SK-N-SH (cell line): Measurements from ENCODE around the gene PSMF1. TPM values are rescaled to one million over a fixed set of nuclear protein-coding genes. Genes with fewer than 3 reads are reported as not detected.

Experiments
- CTCF ChIA-PET: fragments of 300-600, 350-600 bp; formaldehyde crosslinking; extraction: SDS; loops from one replicate; lab custom pipeline; 2021; lab: Yijun Ruan, JAX
- POLR2A ChIA-PET: fragments of 350-600 bp; sonication (Branson Sonifier 250); formaldehyde crosslinking; extraction: SDS; loops from one replicate; lab custom pipeline; 2020; ENCODE audit warnings: antibody characterized with exemption, inconsistent platforms; lab: Yijun Ruan, JAX
- DNase-seq: peaks from one replicate; pipeline ENCODE4 v3.0.0; 2012
- H2AFZ ChIP-seq: fragments of 200-600 bp; sonication (generic); 2 replicates; pipeline ENCODE4 v1.8.1; 2016; ENCODE audit warnings: antibody characterized with exemption, mild to moderate bottlenecking, low read depth
- H3F3A ChIP-seq: fragments of 200-600 bp; sonication (generic); replicated peaks from 2 replicates; pipeline ENCODE3; 2016; ENCODE audit warnings: antibody characterized with exemption, mild to moderate bottlenecking; ENCODE audit not compliant: insufficient read depth
- H3K27ac ChIP-seq, 2 experiments: fragments of 200-500 bp in 1 of 2; fragments of 200-600 bp in 1 of 2; sonication (Bioruptor generic) in 1 of 2; sonication (generic), shearing (Covaris generic) in 1 of 2; 2 replicates each; pipeline versions ENCODE4 v1.5.1 to v1.6.1; 2014 to 2016; ENCODE audit warnings: low read depth in 2 of 2, inconsistent platforms in 1 of 2, low read length in 1 of 2, mild to moderate bottlenecking in 1 of 2, mixed read lengths in 1 of 2
- H3K27me3 ChIP-seq: fragments of 200-600 bp; sonication (generic), shearing (Covaris generic); 2 replicates; pipeline ENCODE4 v1.6.1; 2016; ENCODE audit warnings: mixed run types; ENCODE audit not compliant: insufficient read depth
- H3K36me3 ChIP-seq, 2 experiments: fragments of 200-500 bp in 1 of 2; fragments of 200-600 bp in 1 of 2; sonication (Bioruptor generic) in 1 of 2; sonication (generic) in 1 of 2; replicated peaks in 1 of 2; 2 replicates each; pipeline versions ENCODE3 to v1.5.1; 2014 to 2016; ENCODE audit warnings: low read length in 1 of 2, mild to moderate bottlenecking in 1 of 2; ENCODE audit not compliant: insufficient read depth in 2 of 2, control insufficient read depth in 1 of 2
- H3K4me1 ChIP-seq, 2 experiments: fragments of 200-500 bp in 1 of 2; fragments of 200-600 bp in 1 of 2; sonication (Bioruptor generic) in 1 of 2; sonication (generic), shearing (Covaris generic) in 1 of 2; 2 replicates each; pipeline versions ENCODE4 v1.5.1 to v1.6.1; 2014 to 2016; ENCODE audit warnings: low read depth in 1 of 2, low read length in 1 of 2, mixed run types in 1 of 2; ENCODE audit not compliant: insufficient read depth in 2 of 2, control insufficient read depth in 1 of 2
- H3K4me2 ChIP-seq: fragments of 200-600 bp; sonication (generic), shearing (Covaris generic); 2 replicates; pipeline ENCODE4 v1.6.1; 2017; ENCODE audit warnings: mixed run types
- H3K4me3 ChIP-seq, 2 experiments: fragments of 200-500 bp in 1 of 2; fragments of 200-600 bp in 1 of 2; sonication (Bioruptor generic) in 1 of 2; sonication (generic), shearing (Covaris generic) in 1 of 2; 2 replicates each; pipeline versions ENCODE4 v1.5.1 to v1.8.1; 2014 to 2016; ENCODE audit warnings: low read depth in 2 of 2, inconsistent platforms in 1 of 2, low read length in 1 of 2, mild to moderate bottlenecking in 1 of 2, mixed read lengths in 1 of 2, moderate library complexity in 1 of 2
- H3K79me2 ChIP-seq: fragments of 200-600 bp; sonication (generic); 2 replicates; pipeline ENCODE4 v1.8.1; 2017; ENCODE audit warnings: mild to moderate bottlenecking; ENCODE audit not compliant: insufficient read depth
- H3K9ac ChIP-seq: fragments of 200-600 bp; sonication (generic); 2 replicates; pipeline ENCODE4 v1.6.1; 2017; ENCODE audit warnings: mixed run types
- H3K9me2 ChIP-seq: fragments of 200-600 bp; sonication (generic); 2 replicates; pipeline ENCODE4 v1.6.1; 2017; ENCODE audit warnings: mixed run types
- H3K9me3 ChIP-seq: fragments of 200-600 bp; sonication (generic); 2 replicates; pipeline ENCODE4 v1.6.1; 2017; ENCODE audit warnings: mixed run types, mild to moderate bottlenecking, moderate library complexity
- H4K20me1 ChIP-seq: fragments of 200-600 bp; sonication (generic); 2 replicates; pipeline ENCODE4 v1.6.1; 2017; ENCODE audit warnings: mild to moderate bottlenecking, mixed run types; ENCODE audit not compliant: insufficient read depth
- ELF1 ChIP-seq: IDR thresholded peaks from 2 replicates; pipeline ENCODE4 v1.4.0; 2012
- FOXJ3 ChIP-seq: sonication (generic); formaldehyde crosslinking; IDR thresholded peaks from 2 replicates; pipeline ENCODE4 v1.5.1; 2020; ENCODE audit warnings: mild to moderate bottlenecking, missing genetic modification reagents
- GABPA ChIP-seq: IDR thresholded peaks from 2 replicates; pipeline ENCODE4 v1.4.0; 2012; ENCODE audit warnings: low read depth, mild to moderate bottlenecking
- JUND ChIP-seq: IDR thresholded peaks from 2 replicates; pipeline ENCODE4 v1.4.0; 2012
- MXI1 ChIP-seq: IDR thresholded peaks from 2 replicates; pipeline ENCODE4 v1.6.1; 2012; ENCODE audit warnings: mild to moderate bottlenecking, low read depth, low read length, improper control_type of control experiment
- NFIC ChIP-seq: IDR thresholded peaks from 2 replicates; pipeline ENCODE4 v1.4.0; 2012; ENCODE audit warnings: borderline replicate concordance
- NRF1 ChIP-seq: IDR thresholded peaks from 2 replicates; pipeline ENCODE4 v1.6.1; 2012; ENCODE audit warnings: low read depth, mild to moderate bottlenecking, low read length
- RAD21 ChIP-seq: IDR thresholded peaks from 2 replicates; pipeline ENCODE4 v1.6.1; 2012; ENCODE audit warnings: mild to moderate bottlenecking, low read length
- RXRA ChIP-seq: IDR thresholded peaks from 2 replicates; pipeline ENCODE4 v1.4.0; 2012; ENCODE audit warnings: low read depth, mild to moderate bottlenecking, borderline replicate concordance
- SIN3A ChIP-seq: IDR thresholded peaks from 2 replicates; pipeline ENCODE4 v1.6.1; 2012; ENCODE audit warnings: low read depth, mild to moderate bottlenecking, low read length, moderate library complexity, borderline replicate concordance
- TAF1 ChIP-seq: IDR thresholded peaks from 2 replicates; pipeline ENCODE4 v1.6.1; 2012; ENCODE audit warnings: low read depth, mild to moderate bottlenecking, low read length, moderate library complexity, borderline replicate concordance
- TCF12 ChIP-seq: IDR thresholded peaks from 2 replicates; pipeline ENCODE4 v1.4.0; 2012
- TEAD4 ChIP-seq: IDR thresholded peaks from 2 replicates; pipeline ENCODE4 v1.4.0; 2012; ENCODE audit warnings: mild to moderate bottlenecking, borderline replicate concordance; ENCODE audit not compliant: insufficient read depth
- WGBS: methylation state at CpG from one replicate; pipeline ENCODE4 v1.1.6; 2017; ENCODE audit warnings: low lambda C conversion rate; 5-methylcytosine and 5-hydroxymethylcytosine counted together
- polyA plus RNA-seq, 3 experiments: library from polyadenylated mRNA; depleted of rRNA; stranded (reverse); fragments of >200 nt; gene quantifications; 2 replicates each; pipeline ENCODE4 v1.2.3, GENCODE V29; 2012
- TF ChIP-seq, protein P1 (sequence below): IDR thresholded peaks from 2 replicates; pipeline ENCODE4; 2012
- TF ChIP-seq, protein P2 (sequence below): IDR thresholded peaks from 2 replicates; pipeline ENCODE4 v1.4.0; 2012; ENCODE audit warnings: low read depth, borderline replicate concordance
- TF ChIP-seq, protein P3 (sequence below): IDR thresholded peaks from 2 replicates; pipeline ENCODE4 v1.4.0; 2012; ENCODE audit warnings: low read depth
- TF ChIP-seq, protein P4 (sequence below): IDR thresholded peaks from 2 replicates; pipeline ENCODE4 v1.4.0; 2012; ENCODE audit warnings: low read depth, borderline replicate concordance
- TF ChIP-seq, protein P5 (sequence below): fragments of 150-350 bp; IDR thresholded peaks from 2 replicates; pipeline ENCODE4 v1.6.1; 2017; ENCODE audit warnings: antibody characterized with exemption, low read length, low read depth, borderline replicate concordance
- TF ChIP-seq, protein P6 (sequence below): IDR thresholded peaks from 2 replicates; pipeline ENCODE4 v1.6.1; 2012; ENCODE audit warnings: mild to moderate bottlenecking, low read depth, low read length, moderate library complexity
- TF ChIP-seq, protein P7 (sequence below): fragments of 150-350 bp; IDR thresholded peaks from 2 replicates; pipeline ENCODE4 v1.6.1; 2016; ENCODE audit warnings: mild to moderate bottlenecking, low read depth, low read length

PSMF1 gene
- polyA plus RNA-seq, 1 of the 3 experiments (the other 2 are of a cell fraction): 103 TPM

DNA sequence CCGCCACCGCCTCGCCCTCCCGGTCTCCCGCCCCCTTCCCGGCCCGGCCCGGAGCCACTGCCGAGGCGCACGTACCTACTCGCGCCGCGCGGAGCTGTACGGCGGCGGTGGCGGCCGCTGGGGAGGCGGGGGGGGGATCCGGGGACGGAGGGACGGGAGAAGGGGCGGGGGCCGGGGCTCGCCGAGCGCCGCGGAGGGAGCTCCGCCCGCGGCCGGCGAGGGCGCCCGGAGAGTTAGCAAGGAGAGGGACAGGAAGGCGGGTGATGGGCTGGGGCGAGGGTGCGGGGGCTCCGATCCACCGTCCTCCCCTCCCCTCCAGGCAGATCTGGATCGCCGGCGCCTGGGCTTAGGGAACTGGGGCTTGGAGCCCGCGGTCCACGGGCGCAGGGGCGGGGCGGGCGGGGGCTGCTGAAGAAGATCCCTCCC is 66.9 kb downstream of the PSMF1 start:
- POLR2A ChIA-PET: interaction anchor here (1.6 kb wide), 1 partner anchor 11 kb away, joined by 3 read pairs; no protein-coding TSS in a partner anchor
- Histone ChIP-seq H4K20me1 (no peaks in the 10 kb centered on the region), H3K9ac (no peak overlapping the region), H3K4me3 (peak overlapping the region; percentile 48 to 50; a peak in 3 of 4 replicates), H3K36me3 (no peaks in the 10 kb centered on the region), H3K27me3 (no peaks in the 10 kb centered on the region), H3K27ac (no peak overlapping the region), H3K79me2 (no peaks in the 10 kb centered on the region), H3K4me1 (peaks cover 0 to 3% of the 10 kb centered on the region in 2 experiments; a peak in 1 of 4 replicates), H3K9me3 (no peaks in the 10 kb centered on the region), H3K9me2 (no peaks in the 10 kb centered on the region), H3F3A (no peaks in the 10 kb centered on the region), H2AFZ (no peak overlapping the region), H3K4me2 (peak overlapping the region; percentile 74; the same call in 1 of the 2 replicates)
- WGBS: 2% methylated on average over 24 of the region's 54 CpGs
- peak; percentile 87 for DNase-seq
- TF ChIP-seq TCF12 (no peak), NRF1 (no peak), MXI1 (no peak), FOXJ3 (CRISPR knock-in tag) (no peak), TAF1 (no peak), GABPA (no peak), SIN3A (no peak), TEAD4 (no peak), NFIC (no peak), ELF1 (no peak), RXRA (no peak), JUND (no peak), RAD21 (no peak)
- TF ChIP-seq, protein P1, sequence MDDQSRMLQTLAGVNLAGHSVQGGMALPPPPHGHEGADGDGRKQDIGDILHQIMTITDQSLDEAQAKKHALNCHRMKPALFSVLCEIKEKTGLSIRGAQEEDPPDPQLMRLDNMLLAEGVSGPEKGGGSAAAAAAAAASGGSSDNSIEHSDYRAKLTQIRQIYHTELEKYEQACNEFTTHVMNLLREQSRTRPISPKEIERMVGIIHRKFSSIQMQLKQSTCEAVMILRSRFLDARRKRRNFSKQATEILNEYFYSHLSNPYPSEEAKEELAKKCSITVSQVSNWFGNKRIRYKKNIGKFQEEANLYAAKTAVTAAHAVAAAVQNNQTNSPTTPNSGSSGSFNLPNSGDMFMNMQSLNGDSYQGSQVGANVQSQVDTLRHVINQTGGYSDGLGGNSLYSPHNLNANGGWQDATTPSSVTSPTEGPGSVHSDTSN: no peak
- TF ChIP-seq, protein P2, sequence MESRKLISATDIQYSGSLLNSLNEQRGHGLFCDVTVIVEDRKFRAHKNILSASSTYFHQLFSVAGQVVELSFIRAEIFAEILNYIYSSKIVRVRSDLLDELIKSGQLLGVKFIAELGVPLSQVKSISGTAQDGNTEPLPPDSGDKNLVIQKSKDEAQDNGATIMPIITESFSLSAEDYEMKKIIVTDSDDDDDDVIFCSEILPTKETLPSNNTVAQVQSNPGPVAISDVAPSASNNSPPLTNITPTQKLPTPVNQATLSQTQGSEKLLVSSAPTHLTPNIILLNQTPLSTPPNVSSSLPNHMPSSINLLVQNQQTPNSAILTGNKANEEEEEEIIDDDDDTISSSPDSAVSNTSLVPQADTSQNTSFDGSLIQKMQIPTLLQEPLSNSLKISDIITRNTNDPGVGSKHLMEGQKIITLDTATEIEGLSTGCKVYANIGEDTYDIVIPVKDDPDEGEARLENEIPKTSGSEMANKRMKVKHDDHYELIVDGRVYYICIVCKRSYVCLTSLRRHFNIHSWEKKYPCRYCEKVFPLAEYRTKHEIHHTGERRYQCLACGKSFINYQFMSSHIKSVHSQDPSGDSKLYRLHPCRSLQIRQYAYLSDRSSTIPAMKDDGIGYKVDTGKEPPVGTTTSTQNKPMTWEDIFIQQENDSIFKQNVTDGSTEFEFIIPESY: no peak
- TF ChIP-seq, protein P3, sequence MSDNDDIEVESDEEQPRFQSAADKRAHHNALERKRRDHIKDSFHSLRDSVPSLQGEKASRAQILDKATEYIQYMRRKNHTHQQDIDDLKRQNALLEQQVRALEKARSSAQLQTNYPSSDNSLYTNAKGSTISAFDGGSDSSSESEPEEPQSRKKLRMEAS: no peak
- TF ChIP-seq, protein P4, sequence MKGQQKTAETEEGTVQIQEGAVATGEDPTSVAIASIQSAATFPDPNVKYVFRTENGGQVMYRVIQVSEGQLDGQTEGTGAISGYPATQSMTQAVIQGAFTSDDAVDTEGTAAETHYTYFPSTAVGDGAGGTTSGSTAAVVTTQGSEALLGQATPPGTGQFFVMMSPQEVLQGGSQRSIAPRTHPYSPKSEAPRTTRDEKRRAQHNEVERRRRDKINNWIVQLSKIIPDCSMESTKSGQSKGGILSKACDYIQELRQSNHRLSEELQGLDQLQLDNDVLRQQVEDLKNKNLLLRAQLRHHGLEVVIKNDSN: no peak
- TF ChIP-seq, protein P5, sequence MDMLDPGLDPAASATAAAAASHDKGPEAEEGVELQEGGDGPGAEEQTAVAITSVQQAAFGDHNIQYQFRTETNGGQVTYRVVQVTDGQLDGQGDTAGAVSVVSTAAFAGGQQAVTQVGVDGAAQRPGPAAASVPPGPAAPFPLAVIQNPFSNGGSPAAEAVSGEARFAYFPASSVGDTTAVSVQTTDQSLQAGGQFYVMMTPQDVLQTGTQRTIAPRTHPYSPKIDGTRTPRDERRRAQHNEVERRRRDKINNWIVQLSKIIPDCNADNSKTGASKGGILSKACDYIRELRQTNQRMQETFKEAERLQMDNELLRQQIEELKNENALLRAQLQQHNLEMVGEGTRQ: no peak
- TF ChIP-seq, protein P6, sequence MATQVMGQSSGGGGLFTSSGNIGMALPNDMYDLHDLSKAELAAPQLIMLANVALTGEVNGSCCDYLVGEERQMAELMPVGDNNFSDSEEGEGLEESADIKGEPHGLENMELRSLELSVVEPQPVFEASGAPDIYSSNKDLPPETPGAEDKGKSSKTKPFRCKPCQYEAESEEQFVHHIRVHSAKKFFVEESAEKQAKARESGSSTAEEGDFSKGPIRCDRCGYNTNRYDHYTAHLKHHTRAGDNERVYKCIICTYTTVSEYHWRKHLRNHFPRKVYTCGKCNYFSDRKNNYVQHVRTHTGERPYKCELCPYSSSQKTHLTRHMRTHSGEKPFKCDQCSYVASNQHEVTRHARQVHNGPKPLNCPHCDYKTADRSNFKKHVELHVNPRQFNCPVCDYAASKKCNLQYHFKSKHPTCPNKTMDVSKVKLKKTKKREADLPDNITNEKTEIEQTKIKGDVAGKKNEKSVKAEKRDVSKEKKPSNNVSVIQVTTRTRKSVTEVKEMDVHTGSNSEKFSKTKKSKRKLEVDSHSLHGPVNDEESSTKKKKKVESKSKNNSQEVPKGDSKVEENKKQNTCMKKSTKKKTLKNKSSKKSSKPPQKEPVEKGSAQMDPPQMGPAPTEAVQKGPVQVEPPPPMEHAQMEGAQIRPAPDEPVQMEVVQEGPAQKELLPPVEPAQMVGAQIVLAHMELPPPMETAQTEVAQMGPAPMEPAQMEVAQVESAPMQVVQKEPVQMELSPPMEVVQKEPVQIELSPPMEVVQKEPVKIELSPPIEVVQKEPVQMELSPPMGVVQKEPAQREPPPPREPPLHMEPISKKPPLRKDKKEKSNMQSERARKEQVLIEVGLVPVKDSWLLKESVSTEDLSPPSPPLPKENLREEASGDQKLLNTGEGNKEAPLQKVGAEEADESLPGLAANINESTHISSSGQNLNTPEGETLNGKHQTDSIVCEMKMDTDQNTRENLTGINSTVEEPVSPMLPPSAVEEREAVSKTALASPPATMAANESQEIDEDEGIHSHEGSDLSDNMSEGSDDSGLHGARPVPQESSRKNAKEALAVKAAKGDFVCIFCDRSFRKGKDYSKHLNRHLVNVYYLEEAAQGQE: no peak
- TF ChIP-seq, protein P7, sequence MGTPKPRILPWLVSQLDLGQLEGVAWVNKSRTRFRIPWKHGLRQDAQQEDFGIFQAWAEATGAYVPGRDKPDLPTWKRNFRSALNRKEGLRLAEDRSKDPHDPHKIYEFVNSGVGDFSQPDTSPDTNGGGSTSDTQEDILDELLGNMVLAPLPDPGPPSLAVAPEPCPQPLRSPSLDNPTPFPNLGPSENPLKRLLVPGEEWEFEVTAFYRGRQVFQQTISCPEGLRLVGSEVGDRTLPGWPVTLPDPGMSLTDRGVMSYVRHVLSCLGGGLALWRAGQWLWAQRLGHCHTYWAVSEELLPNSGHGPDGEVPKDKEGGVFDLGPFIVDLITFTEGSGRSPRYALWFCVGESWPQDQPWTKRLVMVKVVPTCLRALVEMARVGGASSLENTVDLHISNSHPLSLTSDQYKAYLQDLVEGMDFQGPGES: no peak
- CTCF ChIA-PET: interaction anchor here (0.7 to 4.9 kb wide), 14 partner anchors 9 to 282 kb away, joined by 3 to 33 read pairs (median 5); partner anchors contain the start of genes C20orf202 and NSFL1C
